Karpas-422 (cell line): Measurements from ENCODE around the gene POC1A. TPM values are rescaled to one million over a fixed set of nuclear protein-coding genes. Genes with fewer than 3 reads are reported as not detected.
"Not testable (repeated sequence)": the region's sequence is repeated elsewhere in the genome, so short reads cannot be mapped to it uniquely, and the experiment has no call there.

ENCODE experiments used
- DNase-seq: peaks from one replicate; pipeline ENCODE4 v3.0.0-alpha.2; 2015
- H2AFZ ChIP-seq: fragments of 200-600 bp; sonication (generic); 2 replicates; pipeline ENCODE4 v1.6.1; 2014; ENCODE audit warnings: antibody characterized with exemption, low read length, mixed read lengths
- H3K27ac ChIP-seq: fragments of 200-600 bp; sonication (generic); 2 replicates; pipeline ENCODE4 v1.5.1; 2014; ENCODE audit warnings: mild to moderate bottlenecking, low read length, moderate library complexity
- H3K27me3 ChIP-seq: fragments of 200-600 bp; sonication (generic); 2 replicates; pipeline ENCODE4 v1.6.1; 2014; ENCODE audit warnings: low read length, mixed read lengths
- H3K36me3 ChIP-seq: fragments of 200-600 bp; sonication (generic); 2 replicates; pipeline ENCODE4 v1.6.1; 2014; ENCODE audit warnings: low read length, mixed read lengths; ENCODE audit not compliant: insufficient read depth
- H3K4me1 ChIP-seq: fragments of 200-600 bp; sonication (generic); 2 replicates; pipeline ENCODE4 v1.6.1; 2014; ENCODE audit warnings: mild to moderate bottlenecking, low read length, mixed read lengths
- H3K4me2 ChIP-seq: fragments of 200-600 bp; sonication (generic); 2 replicates; pipeline ENCODE4 v1.6.1; 2014; ENCODE audit warnings: low read length, low read depth, mild to moderate bottlenecking; ENCODE audit not compliant: poor library complexity, severe bottlenecking
- H3K4me3 ChIP-seq: fragments of 200-600 bp; sonication (generic); 2 replicates; pipeline ENCODE4 v1.5.1; 2014; ENCODE audit warnings: mild to moderate bottlenecking, antibody characterized with exemption, low read length, mixed read lengths
- H3K79me2 ChIP-seq: fragments of 200-600 bp; sonication (generic); 2 replicates; pipeline ENCODE4 v1.6.1; 2014; ENCODE audit warnings: mild to moderate bottlenecking, low read length, mixed read lengths
- H3K9ac ChIP-seq: fragments of 200-600 bp; sonication (generic); 2 replicates; pipeline ENCODE4 v1.6.0; 2014; ENCODE audit warnings: low read length
- H3K9me2 ChIP-seq: fragments of 200-600 bp; sonication (generic), shearing (Covaris generic); replicated peaks from 2 replicates; pipeline ENCODE4 v1.6.0; 2014; ENCODE audit warnings: mild to moderate bottlenecking, low read length, moderate library complexity; ENCODE audit not compliant: insufficient read depth
- H3K9me3 ChIP-seq: fragments of 300-700, 200-600 bp; sonication (generic); 2 replicates; pipeline ENCODE4 v1.6.1; 2014; ENCODE audit warnings: low read length, mixed read lengths
- H4K20me1 ChIP-seq: fragments of 200-600 bp; sonication (generic); 2 replicates; pipeline ENCODE4 v1.6.1; 2014; ENCODE audit warnings: mild to moderate bottlenecking, antibody characterized with exemption, low read length, low read depth; ENCODE audit not compliant: insufficient read depth
- total RNA-seq: library from RNA; depleted of rRNA; stranded (reverse); fragments of >200 nt; shearing (Covaris generic); gene quantifications from 2 replicates; pipeline ENCODE4 v1.2.3, GENCODE V29; 2014; ENCODE audit warnings: low replicate concordance

Gene POC1A
- total RNA-seq, 1 experiment from 2014 or later: 12.7 TPM

DNA sequence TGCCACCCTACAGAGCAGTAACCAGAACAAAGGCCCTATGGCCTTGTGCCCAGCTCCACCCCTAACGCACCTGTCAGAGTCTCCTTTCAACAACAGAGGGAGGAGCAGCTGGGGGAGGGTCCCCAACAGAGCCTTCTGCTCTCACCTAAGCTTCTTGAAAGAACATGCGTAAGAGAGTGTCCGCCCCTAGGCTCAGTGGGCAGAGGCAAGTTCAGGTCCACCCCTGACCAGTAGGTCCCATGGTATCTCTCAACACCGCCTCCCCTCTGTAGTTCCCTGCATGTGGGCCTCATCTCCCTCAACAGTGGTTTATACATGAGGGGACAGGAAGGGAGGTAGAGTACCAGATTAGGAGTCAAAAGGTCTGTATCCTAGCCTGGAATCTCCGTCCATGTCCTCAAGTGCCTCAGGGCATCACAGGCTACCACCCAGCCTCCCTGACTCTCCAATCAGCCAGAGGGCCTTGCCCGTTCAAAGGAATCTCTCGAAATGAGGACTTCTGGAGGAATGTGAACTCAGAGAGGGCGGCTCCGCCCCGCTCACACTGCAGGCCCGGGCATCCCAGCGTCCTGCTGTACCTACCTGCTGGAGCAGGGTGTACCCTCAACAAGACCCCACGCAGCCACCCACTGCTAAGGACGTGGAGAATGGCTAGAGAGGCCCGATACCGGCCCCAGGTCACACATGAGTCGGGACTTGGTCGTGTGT is 680 bp downstream of the POC1A start:
- H3K4me2 ChIP-seq: peak overlapping the region; percentile 77
- peak overlapping the region; percentile 83 for H3K9ac ChIP-seq
- peak overlapping the region; percentile 71 for H3K27ac ChIP-seq
- H2AFZ ChIP-seq: peak overlapping the region; percentile 92; the same call in 1 of the 2 replicates
- H4K20me1 ChIP-seq: no peaks in the 10 kb centered on the region
- DNase-seq: peak; percentile 61
- no peaks in the 10 kb centered on the region for H3K36me3 ChIP-seq
- no peaks in the 10 kb centered on the region for H3K9me3 ChIP-seq
- H3K4me1 ChIP-seq: peaks cover 17% of the 10 kb centered on the region
- H3K4me3 ChIP-seq: peak overlapping the region; percentile 79
- no peaks in the 10 kb centered on the region for H3K9me2 ChIP-seq
- H3K79me2 ChIP-seq: peaks cover 15% of the 10 kb centered on the region
- no peaks in the 10 kb centered on the region for H3K27me3 ChIP-seq

DNA sequence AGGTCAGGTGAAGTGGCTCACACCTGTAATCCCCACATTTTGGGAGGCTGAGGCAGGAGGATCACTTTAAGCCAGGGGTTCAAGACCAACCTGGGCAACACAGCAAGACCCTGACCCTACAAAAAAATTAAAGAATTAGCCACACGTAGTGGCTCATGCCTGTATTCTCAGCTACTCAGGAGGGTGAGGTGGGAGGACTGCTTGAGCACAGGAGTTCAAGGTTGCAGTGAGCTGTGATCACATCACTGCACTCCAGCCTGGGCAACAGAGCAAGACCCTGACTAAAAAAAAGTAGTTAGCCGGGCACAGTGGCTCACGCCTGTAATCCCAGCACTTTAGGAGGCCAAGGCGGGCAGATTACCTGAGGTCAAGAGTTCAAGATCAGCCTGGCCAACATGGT is 2.2 kb downstream of the POC1A start:
- not testable (repeated sequence) for H3K27me3 ChIP-seq, H3K9me3 ChIP-seq, H3K9me2 ChIP-seq, H2AFZ ChIP-seq, H3K4me2 ChIP-seq, DNase-seq, H3K4me3 ChIP-seq, H3K36me3 ChIP-seq, H3K9ac ChIP-seq, H4K20me1 ChIP-seq, H3K27ac ChIP-seq
- Histone ChIP-seq H3K4me1 (peaks cover 17% of the 10 kb centered on the region), H3K79me2 (peaks cover 15% of the 10 kb centered on the region)

- no peak for DNase-seq
Observed at GRCh38 chr3:52150860-52151259, 3.4 kb downstream of the POC1A start.

DNA sequence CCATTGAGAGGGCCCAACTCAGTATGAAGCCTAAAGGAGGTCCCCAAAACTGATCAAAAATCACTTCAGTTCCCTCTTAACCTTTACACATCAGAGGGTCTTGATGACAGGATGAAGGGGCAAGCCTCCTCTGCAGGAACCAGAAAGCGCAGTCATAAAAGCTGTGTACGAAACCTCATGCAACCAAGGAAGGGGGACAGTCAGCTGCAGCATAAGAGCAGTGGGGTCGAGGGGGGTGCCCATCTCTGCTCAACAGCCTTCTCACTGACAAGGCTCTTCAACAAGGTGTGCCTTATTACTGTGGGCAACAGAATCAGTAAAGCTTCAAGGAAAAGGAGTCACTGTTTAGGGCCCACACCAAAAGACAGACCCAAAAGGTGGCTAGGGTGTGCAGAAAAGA is 3.9 kb downstream of the POC1A start:
- peaks cover 17% of the 10 kb centered on the region for H3K4me1 ChIP-seq
- H3K9me2 ChIP-seq: no peaks in the 10 kb centered on the region
- H3K36me3 ChIP-seq: no peaks in the 10 kb centered on the region
- H3K9ac ChIP-seq: no peak overlapping the region
- H4K20me1 ChIP-seq: no peaks in the 10 kb centered on the region
- DNase-seq: no peak
- no peak overlapping the region for H3K27ac ChIP-seq
- H3K4me2 ChIP-seq: no peak overlapping the region
- H3K4me3 ChIP-seq: no peak overlapping the region
- H3K27me3 ChIP-seq: no peaks in the 10 kb centered on the region
- no peaks in the 10 kb centered on the region for H3K9me3 ChIP-seq
- H3K79me2 ChIP-seq: peaks cover 15% of the 10 kb centered on the region
- no peak overlapping the region for H2AFZ ChIP-seq

More at GRCh38 chr3:52150860-52151259, 3.4 kb downstream of the POC1A start:
- Histone ChIP-seq H3K27me3 (no peaks in the 10 kb centered on the region), H3K27ac (no peak overlapping the region), H3K4me2 (no peak overlapping the region), H3K4me1 (peaks cover 17% of the 10 kb centered on the region), H3K4me3 (no peak overlapping the region), H4K20me1 (no peaks in the 10 kb centered on the region), H2AFZ (no peak overlapping the region), H3K9me3 (no peaks in the 10 kb centered on the region), H3K9me2 (no peaks in the 10 kb centered on the region), H3K36me3 (no peaks in the 10 kb centered on the region), H3K79me2 (peaks cover 15% of the 10 kb centered on the region), H3K9ac (no peak overlapping the region)

GRCh38 chr3:52149726-52150125 is 4.5 kb downstream of the POC1A start:
- Histone ChIP-seq H3K27me3 (no peaks in the 10 kb centered on the region), H3K4me1 (peaks cover 12% of the 10 kb centered on the region), H3K79me2 (peaks cover 15% of the 10 kb centered on the region), H3K36me3 (no peaks in the 10 kb centered on the region), H3K9me3 (no peaks in the 10 kb centered on the region), H3K9me2 (no peaks in the 10 kb centered on the region), H4K20me1 (no peaks in the 10 kb centered on the region), H3K27ac (no peak overlapping the region), H3K4me2 (no peak overlapping the region), H3K9ac (no peak overlapping the region), H3K4me3 (no peak overlapping the region), H2AFZ (no peak overlapping the region)
- DNase-seq: no peak

GRCh38 chr3:52149021-52149420 is 5.2 kb downstream of the POC1A start:
- Histone ChIP-seq H2AFZ (no peak overlapping the region), H3K27ac (no peak overlapping the region), H4K20me1 (no peaks in the 10 kb centered on the region), H3K36me3 (no peaks in the 10 kb centered on the region), H3K9me2 (no peaks in the 10 kb centered on the region), H3K9ac (no peak overlapping the region), H3K9me3 (no peaks in the 10 kb centered on the region), H3K79me2 (peaks cover 15% of the 10 kb centered on the region), H3K4me2 (no peak overlapping the region), H3K4me1 (peaks cover 13% of the 10 kb centered on the region), H3K4me3 (no peak overlapping the region), H3K27me3 (no peaks in the 10 kb centered on the region)
- DNase-seq: no peak

DNA sequence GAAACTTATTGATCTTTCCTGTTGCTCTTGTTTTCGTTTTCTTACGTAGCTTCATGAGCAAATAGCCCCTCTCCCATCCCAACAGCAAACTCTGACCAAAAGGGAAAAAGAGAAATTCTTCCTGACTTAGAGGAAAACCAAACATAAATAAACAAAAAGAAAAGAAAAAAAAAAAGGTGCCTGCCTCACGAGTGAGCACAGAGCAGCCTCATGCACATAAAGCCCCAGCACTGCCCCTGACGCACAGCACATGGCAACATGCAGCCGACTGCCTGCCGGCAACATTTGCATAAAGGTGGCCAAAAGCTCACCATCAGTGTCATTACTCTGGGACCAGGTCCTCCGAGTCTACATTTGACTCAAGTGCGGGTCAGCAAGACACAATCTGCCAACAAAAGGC is 6.4 kb downstream of the POC1A start:
- Histone ChIP-seq H3K9ac (no peak overlapping the region), H3K27ac (no peak overlapping the region), H3K9me3 (no peaks in the 10 kb centered on the region), H2AFZ (no peak overlapping the region), H3K36me3 (no peaks in the 10 kb centered on the region), H3K4me3 (no peak overlapping the region), H3K4me2 (no peak overlapping the region), H3K27me3 (no peaks in the 10 kb centered on the region), H3K4me1 (peaks cover 6% of the 10 kb centered on the region), H4K20me1 (no peaks in the 10 kb centered on the region), H3K9me2 (no peaks in the 10 kb centered on the region), H3K79me2 (peaks cover 10% of the 10 kb centered on the region)
- no peak for DNase-seq

DNA sequence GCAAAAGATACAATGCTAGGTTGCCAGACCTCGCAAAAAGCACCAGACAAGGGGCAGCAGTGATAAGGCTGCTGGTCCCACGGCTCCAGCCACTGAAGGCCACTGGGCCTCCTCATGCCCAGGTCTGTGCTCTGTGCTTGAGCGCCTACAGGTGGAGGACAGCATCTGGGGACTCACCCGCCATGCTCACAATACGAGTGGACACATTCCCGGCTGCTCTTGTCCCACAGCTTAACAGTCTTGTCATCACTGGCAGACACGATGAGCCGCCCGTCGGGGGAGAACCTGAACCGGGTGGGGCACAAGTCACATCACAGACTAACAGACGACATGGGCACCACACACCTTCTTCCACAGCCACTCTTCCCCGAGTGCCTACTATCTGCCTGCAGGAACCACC is 7.4 kb downstream of the POC1A start:
- no peaks in the 10 kb centered on the region for H4K20me1 ChIP-seq
- H3K4me2 ChIP-seq: no peak overlapping the region
- DNase-seq: no peak
- no peak overlapping the region for H3K4me3 ChIP-seq
- H3K79me2 ChIP-seq: peaks cover 2% of the 10 kb centered on the region
- peaks cover 3% of the 10 kb centered on the region; the same call in 1 of the 2 replicates for H3K4me1 ChIP-seq
- no peaks in the 10 kb centered on the region for H3K9me3 ChIP-seq
- H3K9ac ChIP-seq: no peak overlapping the region
- no peaks in the 10 kb centered on the region for H3K36me3 ChIP-seq
- no peak overlapping the region for H2AFZ ChIP-seq
- H3K27me3 ChIP-seq: no peaks in the 10 kb centered on the region
- H3K9me2 ChIP-seq: no peaks in the 10 kb centered on the region
- H3K27ac ChIP-seq: no peak overlapping the region
